Ovary (tissue), 9 donors: ENCODE data around the gene TBC1D25. TPM values are rescaled to one million over a fixed set of nuclear protein-coding genes. Genes with fewer than 3 reads are reported as not detected.

Source experiments
- DNase-seq, 5 donors: peaks; one replicate each; pipeline ENCODE4 v3.0.0-alpha.2; 2019 to 2020
- H3K27ac ChIP-seq, 2 donors: fragments of 200-600 bp; one replicate each; pipeline versions ENCODE4 v1.5.1 to v1.8.0; 2019 to 2022
- H3K27me3 ChIP-seq: fragments of 200-600 bp; one replicate; pipeline ENCODE4 v1.8.0; 2022
- H3K36me3 ChIP-seq: fragments of 200-600 bp; sonication (generic); one replicate; pipeline ENCODE4 v1.5.1; 2019
- H3K4me1 ChIP-seq: one replicate; pipeline ENCODE4 v1.8.1; 2013; ENCODE audit warnings: mild to moderate bottlenecking, moderate library complexity; ENCODE audit not compliant: insufficient read depth
- H3K4me3 ChIP-seq: fragments of 200-600 bp; sonication (generic); one replicate; pipeline ENCODE4 v1.5.1; 2017
- H3K9me3 ChIP-seq, 2 donors: fragments of 200-600 bp in 1 of 2; sonication (generic) in 1 of 2; one replicate each; pipeline versions ENCODE4 v1.5.1 to v1.8.1; 2013 to 2019; ENCODE audit warnings: mild to moderate bottlenecking in 1 of 2, moderate library complexity in 1 of 2
- CTCF ChIP-seq, 3 donors: fragments of 450-650 bp in 2 of 3; fragments of 200-600 bp in 1 of 3; IDR thresholded peaks; one replicate each; pipeline versions ENCODE4 v1.5.1 to v1.8.0; 2016 to 2022; ENCODE audit warnings: antibody characterized with exemption in 3 of 3, mild to moderate bottlenecking in 1 of 3
- EP300 ChIP-seq: sonication (generic); formaldehyde crosslinking; IDR thresholded peaks from one replicate; pipeline ENCODE4 v1.6.1; 2017; ENCODE audit warnings: antibody characterized with exemption
- POLR2A ChIP-seq: fragments of 450-650 bp; IDR thresholded peaks from one replicate; pipeline ENCODE4 v1.6.1; 2017; ENCODE audit warnings: antibody characterized with exemption, mild to moderate bottlenecking, moderate library complexity
- WGBS, 3 donors: extraction: QIAGEN DNeasy Blood & Tissue Kit in 1 of 3; methylation state at CpG; one replicate each; pipeline versions ENCODE4 v1.1.5 to v1.1.7; 2013 to 2017; 5-methylcytosine and 5-hydroxymethylcytosine counted together
- intact Hi-C, 4 donors: fragments of 100-400 bp; cut with DNase I; formaldehyde crosslinking; loops; one replicate each; pipeline versions ENCODE4 v1.11.0 to v1.15.1; 2022 to 2023
- polyA plus RNA-seq, 2 donors: library from polyadenylated mRNA; stranded (reverse); fragments of 200-250 nt in 1 of 2; fragments of 350-450 nt in 1 of 2; fragmentation: Illumina TruSeq in 1 of 2; extraction: RNeasy Lipid Tissue Mini Kit (QIAGEN cat#74804) in 1 of 2; gene quantifications; one replicate each; pipeline ENCODE4 v1.2.3, GENCODE V29; 2013 to 2014
- total RNA-seq, 7 donors: library from RNA; depleted of rRNA in 2 of 7; stranded (reverse); fragments of >200 nt in 2 of 7; fragmentation: NEBNext Ultra II Directional in 3 of 7; extraction: Animal tissue kit (Norgen Biotek cat#: 25700) in 3 of 7; gene quantifications; one replicate each; pipeline versions ENCODE4 v1.1.0 to v1.2.4, GENCODE V29; 2016 to 2023
- donor health status: DM: no; HTN: no; CAD: no; lungs with moderate emphysema.
- donor health status: DM: no; HTN: no; CAD: no.
- donor health status: Bipolar disorder and iron deficiency.
- donor health status: DM: yes; HTN: yes; CAD: no.
- donor health status: DM: no; HTN: no; CAD: no.
- donor health status: DM: yes; HTN: yes; CAD: no.

TBC1D25 gene
- total and polyA plus RNA-seq, 9 donors: 8.1 to 16.0 (median 12.2) TPM

DNA sequence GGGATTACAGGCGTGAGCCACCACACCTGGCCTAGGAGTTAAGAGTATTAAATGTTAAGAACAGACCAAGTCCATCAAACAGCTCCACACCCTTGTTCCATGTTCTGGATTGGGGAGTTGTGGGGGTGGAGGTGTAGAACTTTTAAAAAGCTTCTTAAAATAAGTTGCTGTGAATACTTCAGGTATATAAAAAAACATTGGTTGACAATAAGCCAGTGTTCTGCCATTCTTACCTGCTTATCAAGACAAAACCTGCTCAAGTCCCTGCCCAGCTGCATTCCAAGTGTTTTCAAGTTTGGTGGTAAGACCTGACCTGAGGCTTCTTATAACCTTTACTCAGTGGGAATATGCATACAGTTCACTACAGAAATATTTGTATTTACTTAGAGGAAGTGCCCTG lies 41.1 kb downstream of the TBC1D25 start:
- H3K9me3 ChIP-seq: no peaks in the 10 kb centered on the region
- no peaks in the 10 kb centered on the region for H3K4me1 ChIP-seq
- intact Hi-C loops: no loop called here
- no peaks in the 10 kb centered on the region for H3K27me3 ChIP-seq
- H3K27ac ChIP-seq: no peak overlapping the region
- no peaks in the 10 kb centered on the region for H3K36me3 ChIP-seq
- 71 to 79% (median 75%) methylated on average over 1 of the region's 1 CpG for WGBS, 3 donors
- no peak for TF ChIP-seq EP300
- no peak for TF ChIP-seq POLR2A
- TF ChIP-seq CTCF (IDR thresholded peaks at IDR 0.05): no peak
- H3K4me3 ChIP-seq: no peak overlapping the region
- DNase-seq: no peak

DNA sequence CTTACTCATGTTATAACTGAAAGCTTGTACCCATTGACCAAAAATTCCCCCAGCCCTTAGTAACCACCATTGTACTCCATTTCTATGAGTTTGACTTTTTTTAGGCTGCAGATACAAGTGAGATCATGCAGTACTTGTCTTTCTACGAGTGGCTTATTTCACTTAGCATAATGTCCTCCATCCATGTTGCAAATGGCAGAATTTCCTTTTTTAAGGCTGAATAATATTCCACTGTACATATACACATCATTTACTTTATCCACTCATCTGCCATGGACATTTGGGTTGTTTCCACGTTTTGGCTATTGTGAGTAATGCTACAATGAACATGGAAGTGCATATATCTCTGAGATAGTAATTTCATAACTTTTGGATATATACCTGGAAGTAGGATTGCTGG lies 45.2 kb downstream of the TBC1D25 start:
- Histone ChIP-seq H3K36me3 (no peaks in the 10 kb centered on the region), H3K27ac (no peak overlapping the region), H3K9me3 (no peaks in the 10 kb centered on the region), H3K27me3 (no peaks in the 10 kb centered on the region), H3K4me1 (no peaks in the 10 kb centered on the region), H3K4me3 (no peak overlapping the region)
- 26 to 46% (median 31%) methylated on average over 2 of the region's 2 CpGs for WGBS, 3 donors
- intact Hi-C loops: no loop called here
- no peak for TF ChIP-seq POLR2A
- no peak for TF ChIP-seq CTCF (IDR thresholded peaks at IDR 0.05)
- TF ChIP-seq EP300: no peak
- no peak for DNase-seq

DNA sequence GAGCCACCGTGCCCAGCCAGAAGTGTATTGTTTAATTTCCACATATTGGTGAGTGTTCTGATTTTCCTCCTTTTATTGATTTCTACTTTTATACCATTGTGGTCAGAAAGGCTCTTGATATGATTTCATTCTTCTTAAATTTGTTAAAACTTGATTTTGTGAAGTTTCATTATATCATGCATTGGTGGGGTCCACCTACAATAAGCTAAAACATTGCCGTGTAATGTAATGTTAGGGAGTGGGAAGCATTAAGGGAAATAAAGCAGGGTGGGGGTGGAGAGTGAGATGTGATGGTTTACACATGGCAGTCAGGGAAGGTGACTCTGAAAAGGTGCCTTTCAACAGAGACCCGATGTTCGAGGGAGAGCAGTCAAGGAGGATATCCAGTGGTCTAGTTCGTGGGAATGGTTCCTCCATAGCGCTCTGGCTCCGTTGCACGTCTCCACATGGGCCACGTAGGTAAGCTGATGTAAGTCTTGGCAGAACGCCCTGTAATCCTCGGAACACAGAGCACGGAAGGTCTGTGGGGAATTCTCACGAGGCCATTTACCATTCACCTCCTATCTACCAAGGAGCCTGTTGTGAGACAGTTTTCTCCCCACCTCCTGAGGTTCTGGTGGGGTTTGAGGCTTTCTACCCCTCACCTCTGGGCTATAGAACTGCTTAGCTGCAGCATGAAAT lies 50.1 kb downstream of the TBC1D25 start:
- intact Hi-C loops: no loop called here
- no peaks in the 10 kb centered on the region for H3K9me3 ChIP-seq
- H3K36me3 ChIP-seq: no peaks in the 10 kb centered on the region
- no peaks in the 10 kb centered on the region for H3K4me1 ChIP-seq
- H3K27me3 ChIP-seq: no peaks in the 10 kb centered on the region
- no peak for DNase-seq
- TF ChIP-seq EP300 (no peak), CTCF (IDR thresholded peaks at IDR 0.05) (no peak), POLR2A (no peak)
- no peak overlapping the region for H3K27ac ChIP-seq
- H3K4me3 ChIP-seq: no peak overlapping the region
- WGBS, 3 donors: 64 to 70% (median 65%) methylated on average over 13 of the region's 13 CpGs

DNA sequence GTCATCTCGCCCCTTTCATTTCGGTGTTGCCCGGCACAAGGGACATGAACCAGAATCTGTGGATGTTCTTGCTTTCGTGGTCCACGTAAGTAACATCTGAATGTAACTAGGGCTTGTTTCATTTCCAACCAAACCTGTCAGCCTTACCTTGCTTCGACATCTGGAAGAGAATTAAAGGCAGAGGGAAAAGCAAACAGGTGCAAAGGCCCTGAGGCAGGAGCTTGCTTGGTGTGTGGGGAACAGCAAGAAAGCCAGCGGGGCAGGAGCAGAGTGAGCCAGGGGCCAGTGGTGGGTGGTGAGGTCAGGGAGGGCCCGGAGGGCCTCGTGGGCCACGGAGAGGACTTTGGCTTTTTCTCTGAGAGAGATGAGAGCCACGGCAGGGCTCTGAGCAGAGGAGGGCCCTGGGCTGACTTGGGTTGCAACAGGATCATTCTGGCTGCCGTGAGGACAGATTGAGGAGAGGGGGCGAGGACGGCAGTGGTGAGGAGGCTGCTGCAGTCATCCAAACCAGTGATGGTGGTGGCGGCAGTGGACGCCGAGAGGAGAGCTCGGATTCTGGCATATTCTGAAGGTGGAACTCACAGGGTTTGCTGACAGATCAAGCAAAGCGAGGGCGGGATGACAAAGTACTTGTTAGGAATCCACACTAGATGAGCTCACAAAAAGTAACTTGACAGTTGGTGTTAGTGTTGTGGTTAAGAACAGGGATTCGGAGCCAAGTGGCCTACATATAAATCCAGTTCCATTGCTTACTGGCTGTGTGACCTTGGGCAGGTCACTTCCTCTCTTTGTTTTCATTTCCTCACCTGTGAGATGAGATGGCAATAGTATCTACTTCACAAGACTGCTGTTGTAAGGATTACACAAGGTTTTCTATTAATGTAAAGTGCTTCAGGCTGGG lies 50.9 kb downstream of the TBC1D25 start:
- WGBS, 3 donors: 77 to 83% (median 81%) methylated on average over 21 of the region's 21 CpGs
- Histone ChIP-seq H3K27me3 (no peaks in the 10 kb centered on the region), H3K4me3 (no peak overlapping the region), H3K36me3 (no peaks in the 10 kb centered on the region), H3K27ac (no peak overlapping the region), H3K9me3 (no peaks in the 10 kb centered on the region), H3K4me1 (no peaks in the 10 kb centered on the region)
- intact Hi-C loops: no loop called here
- no peak for TF ChIP-seq CTCF (IDR thresholded peaks at IDR 0.05)
- no peak for TF ChIP-seq POLR2A
- no peak for TF ChIP-seq EP300
- DNase-seq: no peak
